Measurements from ENCODE around the gene METTL26. TPM values are rescaled to one million over a fixed set of nuclear protein-coding genes. Genes with fewer than 3 reads are reported as not detected.

Gene METTL26
- total and polyA plus RNA-seq, 2 experiments from 2014 or later = 155 to 218 TPM

DNA sequence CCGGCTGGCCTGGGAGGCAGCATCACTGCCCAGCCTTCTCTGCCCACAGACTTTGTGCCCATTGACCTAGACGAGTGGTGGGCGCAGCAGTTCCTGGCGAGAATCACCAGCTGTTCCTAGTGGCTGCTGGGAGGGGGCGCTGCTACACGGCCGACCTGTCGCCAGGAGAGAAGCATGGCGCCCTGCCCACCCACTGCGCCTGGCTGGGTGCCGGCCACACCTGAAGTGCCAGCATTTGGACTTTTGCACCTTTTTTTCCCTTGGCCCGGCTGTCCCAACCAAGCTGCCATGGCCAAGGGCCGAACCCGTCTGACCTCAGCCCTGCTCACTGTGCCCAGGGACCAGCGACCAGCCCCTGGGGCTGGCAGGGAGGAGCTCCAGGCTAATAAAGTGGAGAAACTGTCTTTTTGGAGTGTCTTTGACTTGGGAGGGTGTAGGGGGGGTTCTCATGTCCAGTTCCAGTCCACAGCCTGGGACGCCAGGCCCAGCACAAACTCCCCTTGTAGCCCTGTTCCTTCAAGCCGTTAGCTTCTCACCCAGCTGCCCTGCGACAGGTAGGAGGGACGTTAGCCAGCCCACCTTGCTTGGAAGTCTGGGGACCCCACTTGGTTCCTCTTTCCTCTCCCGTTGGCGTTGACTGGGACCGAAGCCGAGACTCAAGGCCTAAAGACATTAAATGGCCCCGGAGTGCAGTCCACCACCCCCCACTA is 12.1 kb upstream of the METTL26 start:
- WGBS, 2 experiments (ENCODE audit: low coverage in 1 of 2, low lambda C conversion rate in 2 of 2, missing lambda C conversion rate in 2 of 2) = 14 to 19% methylated on average over 22 to 24 of the region's 24 CpGs
- Histone ChIP-seq H2AFZ (peak overlapping the region; percentile 64), H3K79me2 (ENCODE audit: insufficient read depth) (peaks cover 33% of the 10 kb centered on the region), H3K9me3 (ENCODE audit: low read depth) (no peaks in the 10 kb centered on the region), H3K9ac (peak overlapping the region; percentile 94), H3K4me3 (peak overlapping the region; percentile 86), H3K9me2 (ENCODE audit: insufficient read depth) (no peaks in the 10 kb centered on the region), H3K4me2 (ENCODE audit: unreplicated experiment) (peak overlapping the region; percentile 97), H3K27me3 (replicated peaks; ENCODE audit: insufficient read depth) (no peaks in the 10 kb centered on the region), H3K27ac (peak overlapping the region; percentile 79), H3K36me3 (ENCODE audit: low read depth) (no peaks in the 10 kb centered on the region), H4K20me1 (ENCODE audit: insufficient read depth) (no peaks in the 10 kb centered on the region), H3F3A (ENCODE audit: insufficient read depth) (no peaks in the 10 kb centered on the region), H3K4me1 (ENCODE audit: insufficient read depth) (no peaks in the 10 kb centered on the region; the same call in 1 of the 2 replicates)
- peak; percentile 61 for DNase-seq
- in situ Hi-C loops (cut with MboI) = no loop called here
- TF ChIP-seq EZH2 (IDR thresholded peaks at IDR 0.05; ENCODE audit: insufficient read depth, poor library complexity, severe bottlenecking) = no peak
- TF ChIP-seq EZH2phosphoT487 (IDR thresholded peaks at IDR 0.05; ENCODE audit: insufficient read depth, low read depth) = no peak

DNA sequence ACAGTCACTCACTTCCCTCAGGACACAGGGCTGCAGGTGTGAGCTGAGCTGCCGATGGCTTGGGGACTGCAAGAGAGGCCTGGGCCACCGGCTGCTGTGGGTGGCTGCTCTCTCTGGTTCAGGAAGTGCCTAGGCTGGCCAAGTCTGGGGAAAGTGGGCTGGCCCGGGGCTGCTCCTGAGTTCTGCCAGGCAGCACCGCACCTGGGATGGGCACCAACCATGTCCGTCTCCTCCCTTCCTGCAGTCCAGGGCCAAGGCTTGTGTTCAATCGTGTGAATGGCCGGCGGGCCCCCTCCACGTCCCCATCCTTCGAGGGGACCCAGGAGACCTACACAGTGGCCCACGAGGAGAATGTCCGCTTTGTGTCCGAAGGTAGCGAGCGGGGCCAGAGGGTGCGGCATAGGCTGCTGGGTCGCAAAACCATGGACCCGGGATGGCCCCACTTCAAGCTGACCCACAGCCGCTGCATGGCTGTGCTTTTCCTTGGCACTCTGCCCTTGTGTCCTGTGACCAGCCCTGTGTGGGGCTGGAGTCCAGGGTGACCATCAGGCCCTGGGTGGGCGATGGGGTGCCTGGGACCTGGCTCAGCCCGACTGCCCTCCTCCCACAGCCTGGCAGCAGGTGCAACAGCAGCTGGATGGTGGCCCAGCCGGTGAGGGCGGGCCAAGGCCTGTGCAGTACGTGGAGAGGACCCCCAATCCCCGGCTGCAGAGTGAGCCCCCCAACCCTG is 11.2 kb upstream of the METTL26 start:
- H3K4me2 ChIP-seq (ENCODE audit: unreplicated experiment) = peak overlapping the region; percentile 97
- 0 out of 2 replicates have a peak overlapping the region, but pooled peaks have one; percentile 79 for H3K27ac ChIP-seq
- H4K20me1 ChIP-seq (ENCODE audit: insufficient read depth) = no peaks in the 10 kb centered on the region
- H3K9me3 ChIP-seq (ENCODE audit: low read depth) = no peaks in the 10 kb centered on the region
- H3K79me2 ChIP-seq (ENCODE audit: insufficient read depth) = peaks cover 38% of the 10 kb centered on the region
- no peaks in the 10 kb centered on the region for H3K36me3 ChIP-seq (ENCODE audit: low read depth)
- H3K9me2 ChIP-seq (ENCODE audit: insufficient read depth) = no peaks in the 10 kb centered on the region
- 77 to 90% methylated on average over 19 to 25 of the region's 25 CpGs for WGBS, 2 experiments (ENCODE audit: low coverage in 1 of 2, low lambda C conversion rate in 2 of 2, missing lambda C conversion rate in 2 of 2)
- TF ChIP-seq EZH2 (IDR thresholded peaks at IDR 0.05; ENCODE audit: insufficient read depth, poor library complexity, severe bottlenecking) (no peak), EZH2phosphoT487 (IDR thresholded peaks at IDR 0.05; ENCODE audit: insufficient read depth, low read depth) (no peak)
- in situ Hi-C loops (cut with MboI) = no loop called here
- H3K9ac ChIP-seq = peak overlapping the region; percentile 94
- no peaks in the 10 kb centered on the region for H3K27me3 ChIP-seq (replicated peaks; ENCODE audit: insufficient read depth)
- no peak overlapping the region for H3K4me3 ChIP-seq
- H2AFZ ChIP-seq = no peak overlapping the region
- DNase-seq = no peak
- no peaks in the 10 kb centered on the region for H3F3A ChIP-seq (ENCODE audit: insufficient read depth)
- peaks cover 4% of the 10 kb centered on the region; the same call in 1 of the 2 replicates for H3K4me1 ChIP-seq (ENCODE audit: insufficient read depth)

DNA sequence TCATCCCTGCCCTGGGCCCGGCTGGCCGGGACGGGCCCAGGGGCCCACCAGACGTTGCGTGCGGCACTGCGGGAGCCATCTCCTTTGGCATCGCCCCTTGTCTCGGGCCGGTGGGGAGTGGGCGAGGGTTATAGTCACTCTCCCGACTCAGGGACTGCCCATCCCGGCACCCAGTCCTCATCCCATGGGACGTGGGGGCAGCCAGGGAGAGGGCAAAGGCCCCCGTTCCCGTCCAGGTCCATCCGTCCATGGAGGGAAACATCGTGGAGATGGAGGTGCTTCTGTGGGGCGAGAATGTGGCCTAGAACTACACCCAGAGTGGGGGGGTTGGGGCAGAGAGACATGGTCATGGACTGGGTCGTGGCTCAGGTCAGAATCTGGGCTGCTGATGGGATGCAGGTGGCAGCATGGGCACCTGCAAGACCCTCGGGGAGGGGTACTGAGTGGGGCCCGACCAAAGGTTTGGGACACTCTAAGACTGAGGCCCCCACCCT is 10.6 kb upstream of the METTL26 start:
- no peak for DNase-seq
- Histone ChIP-seq H3K4me2 (ENCODE audit: unreplicated experiment) (no peak overlapping the region), H3K36me3 (ENCODE audit: low read depth) (no peaks in the 10 kb centered on the region), H3K9me3 (ENCODE audit: low read depth) (no peaks in the 10 kb centered on the region), H4K20me1 (ENCODE audit: insufficient read depth) (no peaks in the 10 kb centered on the region), H3K27me3 (replicated peaks; ENCODE audit: insufficient read depth) (no peaks in the 10 kb centered on the region), H3F3A (ENCODE audit: insufficient read depth) (no peaks in the 10 kb centered on the region), H3K4me3 (no peak overlapping the region), H3K79me2 (ENCODE audit: insufficient read depth) (peaks cover 38% of the 10 kb centered on the region), H3K4me1 (ENCODE audit: insufficient read depth) (peaks cover 4% of the 10 kb centered on the region; the same call in 1 of the 2 replicates), H3K9me2 (ENCODE audit: insufficient read depth) (no peaks in the 10 kb centered on the region), H3K9ac (no peak overlapping the region), H3K27ac (no peak overlapping the region), H2AFZ (no peak overlapping the region)
- TF ChIP-seq EZH2phosphoT487 (IDR thresholded peaks at IDR 0.05; ENCODE audit: insufficient read depth, low read depth) (no peak), EZH2 (IDR thresholded peaks at IDR 0.05; ENCODE audit: insufficient read depth, poor library complexity, severe bottlenecking) (no peak)
- WGBS, 2 experiments (ENCODE audit: low coverage in 1 of 2, low lambda C conversion rate in 2 of 2, missing lambda C conversion rate in 2 of 2) = 77 to 81% methylated on average over 12 to 22 of the region's 22 CpGs
- in situ Hi-C loops (cut with MboI) = no loop called here

DNA sequence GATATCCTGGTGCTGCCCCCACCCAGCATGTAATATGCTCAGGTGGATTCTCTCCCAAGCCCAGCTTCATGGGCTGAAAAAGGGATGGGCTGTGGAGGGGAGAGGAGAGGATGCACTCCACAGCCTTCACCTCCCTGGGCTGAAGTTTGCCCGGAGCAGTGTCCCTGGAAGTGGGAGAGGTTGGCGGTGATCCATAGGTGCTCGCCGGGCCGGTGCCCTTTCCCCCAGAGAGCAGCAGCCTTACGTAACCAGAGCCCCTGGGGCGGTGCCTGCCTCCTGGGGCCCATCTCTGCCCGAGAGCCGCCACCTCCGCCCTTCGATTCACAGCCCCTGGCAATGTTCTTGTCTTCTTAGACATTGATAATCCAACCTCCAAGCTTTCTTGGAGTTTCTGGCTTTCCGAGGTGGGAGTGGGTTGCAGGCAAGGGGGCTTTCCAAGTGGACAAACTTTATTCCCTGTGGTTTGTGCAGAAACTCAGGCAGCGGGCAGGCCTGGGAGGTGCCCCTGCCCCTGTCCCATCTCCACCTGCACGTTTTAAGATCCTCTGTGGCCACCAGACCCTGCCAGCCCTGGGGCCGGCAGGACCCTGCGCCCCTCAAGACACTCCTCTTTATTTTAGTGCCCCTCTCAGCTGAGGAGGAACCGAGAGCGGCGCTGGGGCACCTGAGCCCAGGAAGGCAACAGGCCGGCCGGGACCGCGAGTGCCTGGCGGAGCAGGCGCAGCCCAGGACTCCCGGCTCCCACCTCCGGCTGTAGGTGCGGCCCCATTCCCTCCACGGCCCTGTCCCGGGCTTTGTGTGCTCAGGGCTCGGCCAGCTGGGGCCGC is 10.0 kb upstream of the METTL26 start:
- in situ Hi-C loops (cut with MboI) = no loop called here
- H2AFZ ChIP-seq = no peak overlapping the region

More for the DNA sequence above, 10.0 kb upstream of the METTL26 start:
- no peak overlapping the region for H3K4me3 ChIP-seq
- no peaks in the 10 kb centered on the region for H4K20me1 ChIP-seq (ENCODE audit: insufficient read depth)
- no peak overlapping the region for H3K27ac ChIP-seq
- H3K4me1 ChIP-seq (ENCODE audit: insufficient read depth) = peaks cover 4% of the 10 kb centered on the region; the same call in 1 of the 2 replicates
- no peak overlapping the region for H3K4me2 ChIP-seq (ENCODE audit: unreplicated experiment)
- TF ChIP-seq EZH2phosphoT487 (IDR thresholded peaks at IDR 0.05; ENCODE audit: insufficient read depth, low read depth) = no peak
- TF ChIP-seq EZH2 (IDR thresholded peaks at IDR 0.05; ENCODE audit: insufficient read depth, poor library complexity, severe bottlenecking) = no peak
- no peaks in the 10 kb centered on the region for H3K27me3 ChIP-seq (replicated peaks; ENCODE audit: insufficient read depth)
- H3K79me2 ChIP-seq (ENCODE audit: insufficient read depth) = peaks cover 38% of the 10 kb centered on the region
- H3K9me3 ChIP-seq (ENCODE audit: low read depth) = no peaks in the 10 kb centered on the region
- no peaks in the 10 kb centered on the region for H3F3A ChIP-seq (ENCODE audit: insufficient read depth)
- no peaks in the 10 kb centered on the region for H3K9me2 ChIP-seq (ENCODE audit: insufficient read depth)
- H3K9ac ChIP-seq = no peak overlapping the region
- 68 to 72% methylated on average over 26 to 32 of the region's 32 CpGs for WGBS, 2 experiments (ENCODE audit: low coverage in 1 of 2, low lambda C conversion rate in 2 of 2, missing lambda C conversion rate in 2 of 2)
- H3K36me3 ChIP-seq (ENCODE audit: low read depth) = no peaks in the 10 kb centered on the region
- no peak for DNase-seq

Data from GM23248 (cell line).